Sigmoid colon (tissue), 7 donors: Measurements from ENCODE around the gene FLNB. TPM values are rescaled to one million over a fixed set of nuclear protein-coding genes. Genes with fewer than 3 reads are reported as not detected.
A peak's percentile ranks its signal among the peaks of the same experiment; 100 is the strongest.

Experiments used
- DNase-seq: peaks from one replicate; pipeline ENCODE4 v3.0.0-alpha.2; 2019
- H3K27ac ChIP-seq, 4 donors: fragments of 200-600 bp; sonication (generic); one replicate each; pipeline ENCODE4 v1.5.1; 2016 to 2019; ENCODE audit warnings: mild to moderate bottlenecking in 1 of 4
- H3K27me3 ChIP-seq, 3 donors: fragments of 200-600 bp; sonication (generic); one replicate each; pipeline ENCODE4 v1.5.1; 2019; ENCODE audit warnings: mild to moderate bottlenecking in 1 of 3
- H3K36me3 ChIP-seq, 4 donors: fragments of 200-600 bp; sonication (generic); one replicate each; pipeline ENCODE4 v1.5.1; 2016 to 2019
- H3K4me1 ChIP-seq, 4 donors: fragments of 200-600 bp; sonication (generic); one replicate each; pipeline ENCODE4 v1.5.1; 2017 to 2019
- H3K4me3 ChIP-seq, 4 donors: fragments of 200-600 bp; sonication (generic); one replicate each; pipeline ENCODE4 v1.5.1; 2017 to 2019; ENCODE audit warnings: mild to moderate bottlenecking in 2 of 4, moderate library complexity in 1 of 4
- H3K9me3 ChIP-seq, 4 donors: fragments of 200-600 bp in 3 of 4; sonication (generic) in 3 of 4; one replicate each; pipeline versions ENCODE4 v1.5.1 to v1.6.1; 2013 to 2019
- EP300 ChIP-seq, 4 donors: sonication (generic); formaldehyde crosslinking; IDR thresholded peaks; one replicate each; pipeline ENCODE4 v1.6.1; 2017; ENCODE audit warnings: antibody characterized with exemption in 4 of 4
- POLR2A ChIP-seq, 2 donors: fragments of 450-650 bp; IDR thresholded peaks; one replicate each; pipeline ENCODE4 v1.6.1; 2016; ENCODE audit warnings: antibody characterized with exemption in 2 of 2, mild to moderate bottlenecking in 2 of 2, moderate library complexity in 2 of 2
- POLR2AphosphoS5 ChIP-seq, 4 donors: sonication (generic); formaldehyde crosslinking; IDR thresholded peaks; one replicate each; pipeline ENCODE4 v1.6.1; 2017; ENCODE audit warnings: antibody characterized with exemption in 4 of 4
- WGBS, 2 donors: extraction: QIAGEN DNeasy Blood & Tissue Kit; methylation state at CpG; one replicate each; pipeline ENCODE4 v1.1.7; 2013; 5-methylcytosine and 5-hydroxymethylcytosine counted together
- intact Hi-C: fragments of 100-400 bp; cut with DNase I; formaldehyde crosslinking; loops from one replicate; pipeline ENCODE4 v1.15.1; 2023
- polyA plus RNA-seq, 3 donors: library from polyadenylated mRNA; stranded (reverse); fragments of 200-250 nt; gene quantifications; one replicate each; pipeline ENCODE4 v1.2.3, GENCODE V29; 2013
- total RNA-seq, 4 donors: library from RNA; depleted of rRNA; stranded (reverse); fragments of >200 nt; gene quantifications; one replicate each; pipeline ENCODE4 v1.1.0, GENCODE V29; 2016
- TF ChIP-seq, protein P1 (sequence below), 4 experiments: fragments of 450-650 bp in 3 of 4; fragments of 200-600 bp in 1 of 4; IDR thresholded peaks; one replicate each; pipeline ENCODE4 v1.5.1; 2016 to 2019; ENCODE audit warnings: antibody characterized with exemption in 4 of 4, mild to moderate bottlenecking in 3 of 4, moderate library complexity in 2 of 4
- donor health status: healthy with polysubstance abuse.
- donor health status: Bipolar disorder and iron deficiency.
- donor health status: healthy.

FLNB gene
- total and polyA plus RNA-seq, 7 donors: 51.7 to 277 (median 109) TPM

GRCh38 chr3:58041826-58042324, 33.7 kb downstream of the FLNB start:
- Histone ChIP-seq H3K4me3 (no peak overlapping the region), H3K27me3 (no peaks in the 10 kb centered on the region), H3K27ac (peak overlapping the region; percentile 57 to 93 (median 84)), H3K4me1 (peaks cover 0 to 91% (median 84%) of the 10 kb centered on the region in 4 donors), H3K36me3 (no peaks in the 10 kb centered on the region), H3K9me3 (no peaks in the 10 kb centered on the region)
- intact Hi-C loops: no loop called here
- WGBS, 2 donors: 65 to 81% methylated on average over 2 of the region's 2 CpGs
- no peak for DNase-seq
- TF ChIP-seq POLR2AphosphoS5 (IDR thresholded peaks at IDR 0.05): no peak
- TF ChIP-seq POLR2A (IDR thresholded peaks at IDR 0.05): no peak
- TF ChIP-seq, protein P1, sequence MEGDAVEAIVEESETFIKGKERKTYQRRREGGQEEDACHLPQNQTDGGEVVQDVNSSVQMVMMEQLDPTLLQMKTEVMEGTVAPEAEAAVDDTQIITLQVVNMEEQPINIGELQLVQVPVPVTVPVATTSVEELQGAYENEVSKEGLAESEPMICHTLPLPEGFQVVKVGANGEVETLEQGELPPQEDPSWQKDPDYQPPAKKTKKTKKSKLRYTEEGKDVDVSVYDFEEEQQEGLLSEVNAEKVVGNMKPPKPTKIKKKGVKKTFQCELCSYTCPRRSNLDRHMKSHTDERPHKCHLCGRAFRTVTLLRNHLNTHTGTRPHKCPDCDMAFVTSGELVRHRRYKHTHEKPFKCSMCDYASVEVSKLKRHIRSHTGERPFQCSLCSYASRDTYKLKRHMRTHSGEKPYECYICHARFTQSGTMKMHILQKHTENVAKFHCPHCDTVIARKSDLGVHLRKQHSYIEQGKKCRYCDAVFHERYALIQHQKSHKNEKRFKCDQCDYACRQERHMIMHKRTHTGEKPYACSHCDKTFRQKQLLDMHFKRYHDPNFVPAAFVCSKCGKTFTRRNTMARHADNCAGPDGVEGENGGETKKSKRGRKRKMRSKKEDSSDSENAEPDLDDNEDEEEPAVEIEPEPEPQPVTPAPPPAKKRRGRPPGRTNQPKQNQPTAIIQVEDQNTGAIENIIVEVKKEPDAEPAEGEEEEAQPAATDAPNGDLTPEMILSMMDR (IDR thresholded peaks at IDR 0.05): no peak
- no peak for TF ChIP-seq EP300 (IDR thresholded peaks at IDR 0.05)

GRCh38 chr3:58042947-58043707, 34.9 kb downstream of the FLNB start:
- Histone ChIP-seq H3K4me1 (peaks cover 0 to 92% (median 83%) of the 10 kb centered on the region in 4 donors), H3K4me3 (no peak overlapping the region), H3K27ac (peak overlapping the region; percentile 64 to 93 (median 84)), H3K9me3 (no peaks in the 10 kb centered on the region), H3K36me3 (no peaks in the 10 kb centered on the region), H3K27me3 (no peaks in the 10 kb centered on the region)
- no peak for TF ChIP-seq POLR2AphosphoS5 (IDR thresholded peaks at IDR 0.05)
- no peak for TF ChIP-seq EP300 (IDR thresholded peaks at IDR 0.05)
- TF ChIP-seq, protein P1 (IDR thresholded peaks at IDR 0.05): no peak
- TF ChIP-seq POLR2A (IDR thresholded peaks at IDR 0.05): no peak
- 77 to 92% methylated on average over 6 of the region's 6 CpGs for WGBS, 2 donors
- DNase-seq: no peak
- intact Hi-C loops: no loop called here

DNA sequence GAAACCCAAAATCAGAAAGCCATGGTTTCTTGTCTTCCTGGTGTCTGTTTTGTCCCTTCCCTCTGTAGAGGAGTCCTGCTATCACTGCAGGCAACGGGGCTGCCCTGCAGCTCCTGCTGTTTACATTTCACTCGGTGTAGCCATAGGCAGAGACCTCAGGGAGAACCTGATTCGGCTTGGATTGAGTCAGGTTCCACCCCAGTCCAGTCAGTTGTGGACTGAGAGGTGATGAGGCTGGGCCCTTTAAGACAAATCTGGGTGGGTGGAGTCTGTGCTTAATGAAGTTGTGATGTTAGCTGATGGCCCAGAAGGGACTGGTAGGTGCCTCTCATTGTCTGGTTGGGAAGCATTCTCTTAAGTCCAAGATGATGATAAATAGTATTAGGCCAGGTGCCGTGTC, 35.7 kb downstream of the FLNB start:
- Histone ChIP-seq H3K27me3 (no peaks in the 10 kb centered on the region), H3K27ac (peak overlapping the region; percentile 64 to 93 (median 84)), H3K9me3 (no peaks in the 10 kb centered on the region), H3K4me1 (peaks cover 0 to 92% (median 84%) of the 10 kb centered on the region in 4 donors), H3K36me3 (no peaks in the 10 kb centered on the region), H3K4me3 (no peak overlapping the region)
- 50 to 76% methylated on average over 4 of the region's 4 CpGs for WGBS, 2 donors
- DNase-seq: no peak
- TF ChIP-seq, protein P1 (IDR thresholded peaks at IDR 0.05): no peak
- no peak for TF ChIP-seq POLR2A (IDR thresholded peaks at IDR 0.05)
- TF ChIP-seq POLR2AphosphoS5 (IDR thresholded peaks at IDR 0.05): no peak
- TF ChIP-seq EP300 (IDR thresholded peaks at IDR 0.05): no peak
- intact Hi-C loops: no loop called here

DNA sequence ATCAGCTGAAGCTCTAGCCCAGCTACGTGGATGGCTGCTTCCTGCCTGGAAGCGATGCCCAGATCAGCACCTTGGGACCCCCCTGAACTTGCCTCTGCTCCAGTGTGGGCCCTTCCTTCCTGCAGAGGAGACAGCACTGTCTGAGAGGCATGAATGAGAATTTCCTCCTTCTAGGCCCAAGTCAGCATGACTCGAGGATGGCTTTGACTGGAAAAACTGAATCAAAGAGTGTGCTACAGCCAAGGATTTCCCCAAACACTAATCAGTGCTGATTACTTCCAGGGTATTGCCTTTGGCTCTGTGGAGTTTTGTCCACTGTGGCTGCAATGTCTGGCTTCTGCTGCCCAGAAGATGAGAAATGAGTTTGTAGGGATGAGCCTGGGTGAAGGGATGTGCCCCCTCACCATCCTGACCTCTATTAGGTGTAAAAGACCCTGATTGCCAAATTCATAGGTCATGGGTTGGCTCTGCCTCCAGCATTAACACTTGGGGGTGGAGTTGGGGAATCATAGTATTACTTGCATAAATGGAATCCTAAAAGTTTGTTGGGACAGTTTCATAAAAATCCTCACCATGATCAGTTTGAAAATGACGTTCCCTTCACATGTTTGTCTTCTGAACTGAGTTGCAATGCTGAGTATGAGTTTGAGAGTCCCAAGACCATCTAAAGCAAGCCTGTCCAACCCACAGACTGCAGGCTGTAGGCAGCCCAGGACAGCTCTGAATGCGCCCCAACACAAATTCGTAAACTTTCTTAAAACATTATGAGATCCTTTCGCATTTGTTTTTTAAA, 36.7 kb downstream of the FLNB start:
- no peaks in the 10 kb centered on the region for H3K36me3 ChIP-seq
- H3K4me1 ChIP-seq: peaks cover 0 to 92% (median 84%) of the 10 kb centered on the region in 4 donors
- no peaks in the 10 kb centered on the region for H3K9me3 ChIP-seq
- TF ChIP-seq POLR2A (IDR thresholded peaks at IDR 0.05) (no peak), POLR2AphosphoS5 (IDR thresholded peaks at IDR 0.05) (peak in 1 of 4 donors; percentile 44), EP300 (IDR thresholded peaks at IDR 0.05) (no peak)
- TF ChIP-seq, protein P1 (IDR thresholded peaks at IDR 0.05): no peak
- H3K27ac ChIP-seq: peak overlapping the region; percentile 64 to 93 (median 84)
- WGBS, 2 donors: 73 to 79% methylated on average over 7 of the region's 7 CpGs
- DNase-seq: no peak
- H3K4me3 ChIP-seq: no peak overlapping the region
- no peaks in the 10 kb centered on the region for H3K27me3 ChIP-seq
- intact Hi-C loops: no loop called here
